Osteoblast (primary cell): ENCODE measurements around the gene PGM3. TPM values are rescaled to one million over a fixed set of nuclear protein-coding genes. Genes with fewer than 3 reads are reported as not detected.

Source experiments
- DNase-seq: peaks from one replicate; pipeline ENCODE4 v3.0.0; 2011; ENCODE audit warnings: low spot score, mixed read lengths; ENCODE audit not compliant: insufficient read length; ENCODE audit errors: missing footprints
- H2AFZ ChIP-seq: 2 replicates; pipeline ENCODE4 v1.6.0; 2011; ENCODE audit warnings: mild to moderate bottlenecking, low read length
- H3K27ac ChIP-seq: 2 replicates; pipeline ENCODE4 v1.5.1; 2011; ENCODE audit warnings: mild to moderate bottlenecking, low read depth, low read length, moderate library complexity
- H3K27me3 ChIP-seq: 2 replicates; pipeline ENCODE4 v1.6.0; 2012; ENCODE audit warnings: mild to moderate bottlenecking, control low read depth, inconsistent platforms, low read length, moderate library complexity; ENCODE audit not compliant: insufficient read depth
- H3K36me3 ChIP-seq: 2 replicates; pipeline ENCODE4 v1.5.1; 2011; ENCODE audit warnings: mild to moderate bottlenecking, low read length, control low read depth, moderate library complexity; ENCODE audit not compliant: insufficient read depth
- H3K4me1 ChIP-seq: 2 replicates; pipeline ENCODE4 v1.5.1; 2011; ENCODE audit warnings: mild to moderate bottlenecking, low read length, control low read depth, moderate library complexity; ENCODE audit not compliant: insufficient read depth
- H3K4me2 ChIP-seq: 2 replicates; pipeline ENCODE4 v1.6.0; 2011; ENCODE audit warnings: mild to moderate bottlenecking, low read length; ENCODE audit not compliant: insufficient read depth
- H3K4me3 ChIP-seq: fragments of 200-600 bp; sonication (generic); 3 replicates; pipeline ENCODE4 v1.5.1; 2012; ENCODE audit warnings: mild to moderate bottlenecking, low read length, inconsistent platforms; ENCODE audit not compliant: insufficient read depth
- H3K79me2 ChIP-seq: 2 replicates; pipeline ENCODE4 v1.6.0; 2012; ENCODE audit warnings: mild to moderate bottlenecking, low read length, control low read depth, inconsistent platforms; ENCODE audit not compliant: insufficient read depth
- H3K9me3 ChIP-seq: 2 replicates; pipeline ENCODE4 v1.5.1; 2011; ENCODE audit warnings: low read depth, low read length, control low read depth
- H4K20me1 ChIP-seq: 2 replicates; pipeline ENCODE4 v1.6.0; 2012; ENCODE audit warnings: mild to moderate bottlenecking, low read length, control low read depth; ENCODE audit not compliant: insufficient read depth
- CTCF ChIP-seq: IDR thresholded peaks from 2 replicates; pipeline ENCODE4 v1.5.1; 2011; ENCODE audit warnings: mild to moderate bottlenecking, low read depth, low read length, moderate library complexity; ENCODE audit errors: extremely low read depth
- total RNA-seq: library from RNA; depleted of rRNA; stranded (reverse); fragments of >200 nt; gene quantifications from 2 replicates; pipeline ENCODE4 v1.2.3, GENCODE V29; 2012

PGM3 gene
- total RNA-seq, 1 donor = 93.0 TPM

- Histone ChIP-seq H3K27me3 (no peaks in the 10 kb centered on the region), H3K4me1 (peaks cover 26% of the 10 kb centered on the region), H2AFZ (no peak overlapping the region), H3K4me2 (peak overlapping the region; percentile 70), H3K9me3 (no peaks in the 10 kb centered on the region), H3K79me2 (peaks cover 57% of the 10 kb centered on the region), H3K4me3 (no peak overlapping the region), H3K36me3 (peaks cover 90% of the 10 kb centered on the region), H4K20me1 (peaks cover 22% of the 10 kb centered on the region), H3K27ac (peak overlapping the region; percentile 89)
- TF ChIP-seq CTCF = no peak
- no peak for DNase-seq
These were observed 11.0 kb downstream of the PGM3 start for GRCh38 chr6:83182114-83182513.

- H3K4me1 ChIP-seq = peaks cover 26% of the 10 kb centered on the region
- no peak overlapping the region for H3K4me2 ChIP-seq
- H3K4me3 ChIP-seq = no peak overlapping the region
- no peak for DNase-seq
- H3K27ac ChIP-seq = no peak overlapping the region
- H3K79me2 ChIP-seq = peaks cover 54% of the 10 kb centered on the region
- H3K27me3 ChIP-seq = no peaks in the 10 kb centered on the region
- H3K36me3 ChIP-seq = peaks cover 89% of the 10 kb centered on the region
- TF ChIP-seq CTCF = no peak
- peaks cover 22% of the 10 kb centered on the region for H4K20me1 ChIP-seq
- H3K9me3 ChIP-seq = no peaks in the 10 kb centered on the region
- no peak overlapping the region for H2AFZ ChIP-seq
These were observed 12.6 kb downstream of the PGM3 start for GRCh38 chr6:83180426-83180950.

- no peaks in the 10 kb centered on the region for H3K4me1 ChIP-seq
- H3K4me3 ChIP-seq = no peak overlapping the region
- H4K20me1 ChIP-seq = peaks cover 1% of the 10 kb centered on the region
- H3K36me3 ChIP-seq = peaks cover 97% of the 10 kb centered on the region
- no peak overlapping the region for H3K4me2 ChIP-seq
- H3K27ac ChIP-seq = no peak overlapping the region
- H3K9me3 ChIP-seq = no peaks in the 10 kb centered on the region
- no peak for DNase-seq
- no peak overlapping the region for H2AFZ ChIP-seq
- H3K27me3 ChIP-seq = no peaks in the 10 kb centered on the region
- H3K79me2 ChIP-seq = peaks cover 39% of the 10 kb centered on the region
- no peak for TF ChIP-seq CTCF
These were observed 16.8 kb downstream of the PGM3 start for GRCh38 chr6:83176246-83176645.

GRCh38 chr6:83169511-83169910 is 23.6 kb downstream of the PGM3 start:
- Histone ChIP-seq H4K20me1 (no peaks in the 10 kb centered on the region), H3K36me3 (peaks cover 93% of the 10 kb centered on the region), H3K4me2 (no peak overlapping the region), H3K4me3 (no peak overlapping the region), H3K4me1 (no peaks in the 10 kb centered on the region), H3K27me3 (no peaks in the 10 kb centered on the region), H3K9me3 (no peaks in the 10 kb centered on the region), H3K79me2 (no peaks in the 10 kb centered on the region), H3K27ac (no peak overlapping the region), H2AFZ (no peak overlapping the region)
- DNase-seq = peak; percentile 59
- TF ChIP-seq CTCF = no peak
